ENCODE measurements around the gene NSMCE1.

The NSMCE1 gene, protein sequence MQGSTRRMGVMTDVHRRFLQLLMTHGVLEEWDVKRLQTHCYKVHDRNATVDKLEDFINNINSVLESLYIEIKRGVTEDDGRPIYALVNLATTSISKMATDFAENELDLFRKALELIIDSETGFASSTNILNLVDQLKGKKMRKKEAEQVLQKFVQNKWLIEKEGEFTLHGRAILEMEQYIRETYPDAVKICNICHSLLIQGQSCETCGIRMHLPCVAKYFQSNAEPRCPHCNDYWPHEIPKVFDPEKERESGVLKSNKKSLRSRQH
- 25.3 to 73.1 (median 45.5) reads per million in 9 experiments for total RNA-seq

DNA sequence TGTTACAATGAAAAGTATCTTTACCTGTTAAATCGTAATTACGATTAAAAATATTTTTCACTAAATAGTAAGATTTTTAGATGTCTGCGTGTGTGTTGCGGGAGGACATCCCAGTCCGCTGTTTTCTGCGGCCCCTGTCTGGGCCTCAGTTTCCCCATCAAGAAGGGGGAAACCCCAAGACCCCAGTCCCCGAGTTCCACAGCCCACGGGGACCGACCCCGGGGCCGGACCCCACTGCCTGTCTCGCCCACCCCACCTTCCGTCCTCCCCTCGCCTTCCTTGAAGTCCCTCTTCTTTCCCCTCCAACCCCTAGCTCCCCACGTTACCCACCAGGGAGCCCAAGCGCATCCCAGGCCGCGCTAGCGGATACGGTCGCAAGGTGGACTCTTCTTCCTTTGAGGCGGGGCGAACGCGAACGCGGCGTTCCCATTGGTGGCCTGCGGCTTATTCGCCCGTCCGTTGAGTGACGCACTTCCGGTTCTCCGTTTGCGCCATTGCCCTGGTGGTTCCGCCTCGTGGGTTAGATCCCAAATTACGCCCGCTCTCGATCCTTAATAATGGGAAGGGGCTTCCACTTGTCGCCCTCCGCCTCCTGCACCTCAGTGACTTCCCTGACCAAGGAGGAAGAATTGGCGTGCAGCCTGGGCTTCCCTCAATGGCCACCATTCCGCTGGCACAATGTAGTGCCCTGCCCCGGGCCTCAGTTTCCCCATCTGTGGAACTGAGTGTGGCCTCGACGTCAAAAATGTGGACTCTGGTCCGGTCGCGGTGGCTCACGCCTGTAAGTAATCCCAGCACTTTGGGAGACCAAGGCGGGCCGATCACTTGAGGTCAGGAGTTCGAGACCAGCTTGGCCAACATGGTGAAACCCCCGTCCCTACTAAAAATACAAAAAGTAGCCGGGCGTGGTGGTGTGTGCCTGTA is at the start of gene NSMCE1:
TSS of gene NSMCE1 (minus strand) at position 397 of the 924 bp plus-strand sequence. CDS start 11,202 bp downstream, outside the sequence.
- H3K4me1 Mint-ChIP-seq (ENCODE audit: low read depth in 2 of 2): peaks cover 18 to 24% of the 10 kb centered on the region in 2 donors
- H3K9me3 Mint-ChIP-seq: no peaks in the 10 kb centered on the region
- H3K27ac Mint-ChIP-seq: peak within 1 kb of the TSS; percentile 97 to 99
- no peaks in the 10 kb centered on the region for H3K27me3 Mint-ChIP-seq
- DNase-seq (peak; percentile 96 to 97 (median 97)), ATAC-seq (replicated peaks) (peak; percentile 100)
- H3K4me3 Mint-ChIP-seq: peak within 1 kb of the TSS; percentile 89 to 93
- H3K36me3 Mint-ChIP-seq (ENCODE audit: insufficient read depth): peaks cover 14% of the 10 kb centered on the region

DNA sequence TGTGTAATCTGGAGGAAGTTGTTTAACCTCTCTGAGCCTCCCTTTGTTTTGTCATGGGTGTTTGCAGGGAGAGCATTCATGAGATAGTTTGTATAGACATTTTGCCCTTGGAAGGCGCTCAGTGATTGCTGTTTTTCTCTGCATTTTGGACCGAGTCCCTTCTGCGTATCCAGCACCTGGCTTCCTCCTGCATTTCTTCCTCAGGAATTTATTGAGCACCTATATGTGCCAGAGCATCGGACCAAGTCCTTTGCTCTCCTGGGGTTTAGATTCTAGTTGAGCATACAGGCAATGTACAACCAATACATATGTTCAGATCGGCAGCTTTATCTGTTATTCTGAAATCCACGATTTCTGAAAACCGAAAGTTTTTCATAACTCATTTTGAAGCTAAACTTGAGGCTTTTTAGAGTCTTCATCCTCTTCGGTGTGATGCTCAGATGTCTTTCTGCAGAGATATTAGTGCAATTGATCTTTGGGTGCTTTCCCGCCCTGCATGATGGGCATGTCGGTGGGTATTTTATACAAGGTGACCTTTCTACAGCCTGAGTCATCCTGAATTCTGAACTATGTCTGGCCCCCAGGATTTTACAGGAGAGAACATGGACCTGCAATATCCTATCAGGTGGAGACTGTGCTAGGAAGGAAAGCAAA is 49.3 kb upstream of the NSMCE1 start:
- no peaks in the 10 kb centered on the region for H3K9me3 Mint-ChIP-seq
- peaks cover 55 to 60% of the 10 kb centered on the region in 2 donors for H3K4me1 Mint-ChIP-seq (ENCODE audit: low read depth in 2 of 2)

DNA sequence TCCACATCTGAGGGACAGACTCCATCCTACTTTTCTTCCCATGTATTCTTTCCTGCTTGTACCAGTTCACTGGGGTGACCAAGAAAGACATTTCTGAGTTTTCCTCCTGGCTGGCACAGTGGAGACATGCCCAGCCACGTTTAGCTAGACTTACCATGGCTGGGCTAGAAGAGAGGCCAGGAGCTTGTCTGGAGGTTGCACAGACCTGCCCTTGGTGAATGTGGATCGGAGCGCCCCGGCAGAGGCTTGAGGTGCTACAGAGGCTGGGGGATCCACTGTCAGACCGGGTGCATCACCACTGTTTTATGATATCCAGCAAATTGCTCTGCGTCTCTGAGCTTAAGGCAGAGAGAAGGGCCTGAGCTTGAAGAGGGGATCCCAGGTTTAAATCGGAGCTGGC is 48.7 kb upstream of the NSMCE1 start:
- H3K36me3 Mint-ChIP-seq (ENCODE audit: insufficient read depth): peaks cover 33% of the 10 kb centered on the region

More for the DNA sequence above, 49.3 kb upstream of the NSMCE1 start:
- ATAC-seq (replicated peaks) (peak; percentile 5), DNase-seq (no peak)
- H3K36me3 Mint-ChIP-seq (ENCODE audit: insufficient read depth): peaks cover 33% of the 10 kb centered on the region
- no peaks in the 10 kb centered on the region for H3K27me3 Mint-ChIP-seq
- peak overlapping the region; percentile 90 to 94 for H3K27ac Mint-ChIP-seq
- H3K4me3 Mint-ChIP-seq: peak overlapping the region; percentile 80

GRCh38 chr16:27316038-27316680 is 47.6 kb upstream of the NSMCE1 start:
- Mint-ChIP-seq H3K4me3 (peak overlapping the region; percentile 88 to 89), H3K27ac (peak overlapping the region; percentile 84 to 94), H3K4me1 (ENCODE audit: low read depth in 2 of 2) (peaks cover 50 to 53% of the 10 kb centered on the region in 2 donors), H3K27me3 (no peaks in the 10 kb centered on the region), H3K9me3 (no peaks in the 10 kb centered on the region), H3K36me3 (ENCODE audit: insufficient read depth) (peaks cover 33% of the 10 kb centered on the region)
- no peak for DNase-seq
- no peak for ATAC-seq (replicated peaks)

More for the DNA sequence above, 48.7 kb upstream of the NSMCE1 start:
- ATAC-seq (replicated peaks): no peak
- peak overlapping the region; percentile 90 to 94 for H3K27ac Mint-ChIP-seq
- peaks cover 55 to 57% of the 10 kb centered on the region in 2 donors for H3K4me1 Mint-ChIP-seq (ENCODE audit: low read depth in 2 of 2)
- H3K27me3 Mint-ChIP-seq: no peaks in the 10 kb centered on the region
- peak overlapping the region; percentile 80 for H3K4me3 Mint-ChIP-seq
- H3K9me3 Mint-ChIP-seq: no peaks in the 10 kb centered on the region
- no peak for DNase-seq

GRCh38 chr16:27315333-27316037 is 46.9 kb upstream of the NSMCE1 start:
- peak overlapping the region; percentile 84 to 94 for H3K27ac Mint-ChIP-seq
- peak overlapping the region; percentile 88 to 89 for H3K4me3 Mint-ChIP-seq
- peaks cover 33% of the 10 kb centered on the region for H3K36me3 Mint-ChIP-seq (ENCODE audit: insufficient read depth)
- H3K27me3 Mint-ChIP-seq: no peaks in the 10 kb centered on the region
- peaks cover 50 to 53% of the 10 kb centered on the region in 2 donors for H3K4me1 Mint-ChIP-seq (ENCODE audit: low read depth in 2 of 2)
- ATAC-seq (replicated peaks) (peak; percentile 21), DNase-seq (peak; percentile 26 to 32 (median 26))
- no peaks in the 10 kb centered on the region for H3K9me3 Mint-ChIP-seq

- peaks cover 47 to 52% of the 10 kb centered on the region in 2 donors for H3K4me1 Mint-ChIP-seq (ENCODE audit: low read depth in 2 of 2)
- DNase-seq: no peak
- H3K4me3 Mint-ChIP-seq: peak overlapping the region; percentile 88 to 89
- peaks cover 32% of the 10 kb centered on the region for H3K36me3 Mint-ChIP-seq (ENCODE audit: insufficient read depth)
- no peaks in the 10 kb centered on the region for H3K9me3 Mint-ChIP-seq
- no peak for ATAC-seq (replicated peaks)
- peak overlapping the region; percentile 84 to 94 for H3K27ac Mint-ChIP-seq
- H3K27me3 Mint-ChIP-seq: no peaks in the 10 kb centered on the region
Measured at GRCh38 chr16:27314986-27315332, 46.4 kb upstream of the NSMCE1 start.

- no peaks in the 10 kb centered on the region for H3K9me3 Mint-ChIP-seq
- peaks cover 27% of the 10 kb centered on the region for H3K36me3 Mint-ChIP-seq (ENCODE audit: insufficient read depth)
- peak; percentile 35 to 42 (median 38) for DNase-seq
- H3K27ac Mint-ChIP-seq: peak overlapping the region; percentile 84 to 94
- H3K4me1 Mint-ChIP-seq (ENCODE audit: low read depth in 2 of 2): peaks cover 44 to 46% of the 10 kb centered on the region in 2 donors
- H3K27me3 Mint-ChIP-seq: no peaks in the 10 kb centered on the region
- ATAC-seq (replicated peaks): peak; percentile 49
- peak overlapping the region; percentile 88 to 89 for H3K4me3 Mint-ChIP-seq
Measured at GRCh38 chr16:27314161-27314723, 45.7 kb upstream of the NSMCE1 start.

DNA sequence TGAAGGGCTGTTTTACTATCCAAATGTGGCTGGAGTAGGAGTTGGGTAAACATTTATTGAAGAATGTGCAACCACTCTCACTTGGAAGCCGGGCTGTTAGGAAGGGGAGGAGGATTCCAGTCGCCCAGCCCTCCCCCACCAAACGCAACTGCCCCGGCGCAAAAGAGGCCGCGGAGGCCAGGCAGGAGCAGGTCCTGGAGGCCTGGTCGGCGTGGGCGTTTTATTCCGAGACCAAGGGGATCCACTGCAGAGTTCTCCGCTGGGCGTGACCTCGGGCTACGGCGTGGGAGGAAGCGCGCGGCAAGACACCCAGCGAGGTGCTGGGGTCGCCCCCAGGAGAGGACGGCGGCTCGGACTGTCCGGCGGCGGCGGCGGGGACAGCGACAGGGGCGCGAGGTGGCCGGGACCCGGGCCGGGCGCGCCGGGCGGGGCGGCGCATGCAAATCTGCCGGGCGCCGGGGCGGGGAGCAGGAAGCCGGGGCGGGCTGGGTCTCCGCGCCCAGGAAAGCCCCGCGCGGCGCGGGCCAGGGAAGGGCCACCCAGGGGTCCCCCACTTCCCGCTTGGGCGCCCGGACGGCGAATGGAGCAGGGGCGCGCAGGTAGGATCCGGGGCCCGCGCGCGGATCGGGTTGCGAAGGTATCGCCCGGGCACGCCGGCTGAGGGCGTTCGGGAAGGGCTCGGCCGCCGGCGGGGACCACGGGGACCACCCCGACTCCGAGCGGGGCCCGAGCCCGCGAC is 45.0 kb upstream of the NSMCE1 start, which contains the start of gene IL4R:
TSS of gene IL4R (plus strand) at position 553 of the 739 bp plus-strand sequence. CDS start 26,230 bp downstream, outside the sequence.
- ATAC-seq (replicated peaks): peak; percentile 67
- Mint-ChIP-seq H3K27me3 (no peaks in the 10 kb centered on the region), H3K27ac (peak within 1 kb of the TSS; percentile 84 to 94), H3K4me3 (peak within 1 kb of the TSS; percentile 88 to 89), H3K4me1 (ENCODE audit: low read depth in 2 of 2) (peaks cover 37 to 40% of the 10 kb centered on the region in 2 donors), H3K9me3 (no peaks in the 10 kb centered on the region), H3K36me3 (ENCODE audit: insufficient read depth) (peaks cover 20% of the 10 kb centered on the region)
- peak; percentile 45 to 58 (median 51) for DNase-seq

GRCh38 chr16:27312580-27313421 is 44.2 kb upstream of the NSMCE1 start:
- Mint-ChIP-seq H3K9me3 (no peaks in the 10 kb centered on the region), H3K36me3 (ENCODE audit: insufficient read depth) (peaks cover 18% of the 10 kb centered on the region), H3K4me3 (peak overlapping the region; percentile 88 to 89), H3K27me3 (no peaks in the 10 kb centered on the region), H3K4me1 (ENCODE audit: low read depth in 2 of 2) (peaks cover 30 to 32% of the 10 kb centered on the region in 2 donors), H3K27ac (peak overlapping the region; percentile 84 to 94)
- ATAC-seq (replicated peaks) (no peak), DNase-seq (no peak)

- Mint-ChIP-seq H3K36me3 (ENCODE audit: insufficient read depth) (peaks cover 18% of the 10 kb centered on the region), H3K27me3 (no peaks in the 10 kb centered on the region), H3K4me3 (peak overlapping the region in 1 of 2 donors; percentile 23), H3K4me1 (ENCODE audit: low read depth in 2 of 2) (peaks cover 21 to 23% of the 10 kb centered on the region in 2 donors), H3K9me3 (no peaks in the 10 kb centered on the region), H3K27ac (peak overlapping the region in 1 of 2 donors; percentile 84)
- ATAC-seq (replicated peaks) (no peak), DNase-seq (no peak)
Measured at GRCh38 chr16:27311897-27312303, 43.3 kb upstream of the NSMCE1 start.

- Mint-ChIP-seq H3K9me3 (peaks cover 1 to 4% of the 10 kb centered on the region in 2 donors), H3K27ac (no peak overlapping the region), H3K27me3 (no peaks in the 10 kb centered on the region), H3K36me3 (ENCODE audit: insufficient read depth) (peaks cover 18% of the 10 kb centered on the region), H3K4me1 (ENCODE audit: low read depth in 2 of 2) (peaks cover 18 to 20% of the 10 kb centered on the region in 2 donors), H3K4me3 (no peak overlapping the region)
- ATAC-seq (replicated peaks) (no peak), DNase-seq (no peak)
Measured at GRCh38 chr16:27311448-27311830, 42.9 kb upstream of the NSMCE1 start.
